ENCODE results near the gene ACAP1.
A peak's percentile ranks its signal among the peaks of the same experiment; 100 is the strongest.

Gene ACAP1

GRCh38 chr17:7295230-7296180 is 40.8 kb upstream of the ACAP1 start:
- peak overlapping the region; percentile 38 for H3K4me3 ChIP-seq (ENCODE audit: low read depth, low read length, poor library complexity, severe bottlenecking)
- H2AFZ ChIP-seq (ENCODE audit: low read length) = no peak overlapping the region
- H4K20me1 ChIP-seq (ENCODE audit: insufficient read depth, low read length) = no peaks in the 10 kb centered on the region
- H3K9me2 ChIP-seq (ENCODE audit: low read depth, low read length) = no peaks in the 10 kb centered on the region
- no peaks in the 10 kb centered on the region for H3K9me3 ChIP-seq (ENCODE audit: low read length)
- no peaks in the 10 kb centered on the region for H3K36me3 ChIP-seq (ENCODE audit: insufficient read depth, low read length)
- H3K9ac ChIP-seq (ENCODE audit: low read length) = no peak overlapping the region
- H3K27me3 ChIP-seq (ENCODE audit: insufficient read depth, low read length) = no peaks in the 10 kb centered on the region
- H3K79me2 ChIP-seq (ENCODE audit: insufficient read depth, low read length) = no peaks in the 10 kb centered on the region
- H3K27ac ChIP-seq (ENCODE audit: low read depth, low read length, poor library complexity, severe bottlenecking) = no peak overlapping the region
- H3K4me1 ChIP-seq (ENCODE audit: insufficient read depth, low read length, severe bottlenecking) = peaks cover 19% of the 10 kb centered on the region
- peak overlapping the region; percentile 63 for H3K4me2 ChIP-seq (ENCODE audit: low read length)
- no peaks in the 10 kb centered on the region for H3F3A ChIP-seq (ENCODE audit: insufficient read depth, low read length)
- TF ChIP-seq CTCF (IDR thresholded peaks at IDR 0.05; ENCODE audit: low read length) = no peak
- TF ChIP-seq EZH2 (IDR thresholded peaks at IDR 0.05; ENCODE audit: borderline replicate concordance, low read length) = no peak

GRCh38 chr17:7296189-7296861 is 40.0 kb upstream of the ACAP1 start:
- Histone ChIP-seq H4K20me1 (ENCODE audit: insufficient read depth, low read length) (no peaks in the 10 kb centered on the region), H3K9ac (ENCODE audit: low read length) (no peak overlapping the region), H3K27me3 (ENCODE audit: insufficient read depth, low read length) (no peaks in the 10 kb centered on the region), H3K36me3 (ENCODE audit: insufficient read depth, low read length) (no peaks in the 10 kb centered on the region), H3K4me1 (ENCODE audit: insufficient read depth, low read length, severe bottlenecking) (peaks cover 19% of the 10 kb centered on the region), H2AFZ (ENCODE audit: low read length) (no peak overlapping the region), H3K79me2 (ENCODE audit: insufficient read depth, low read length) (no peaks in the 10 kb centered on the region), H3K4me3 (ENCODE audit: low read depth, low read length, poor library complexity, severe bottlenecking) (no peak overlapping the region), H3K4me2 (ENCODE audit: low read length) (peak overlapping the region; percentile 42; the same call in 1 of the 2 replicates), H3F3A (ENCODE audit: insufficient read depth, low read length) (no peaks in the 10 kb centered on the region), H3K27ac (ENCODE audit: low read depth, low read length, poor library complexity, severe bottlenecking) (no peak overlapping the region), H3K9me2 (ENCODE audit: low read depth, low read length) (no peaks in the 10 kb centered on the region), H3K9me3 (ENCODE audit: low read length) (no peaks in the 10 kb centered on the region)
- TF ChIP-seq EZH2 (IDR thresholded peaks at IDR 0.05; ENCODE audit: borderline replicate concordance, low read length) (no peak), CTCF (IDR thresholded peaks at IDR 0.05; ENCODE audit: low read length) (peak; percentile 95)

GRCh38 chr17:7304179-7304578 is 32.1 kb upstream of the ACAP1 start:
- Histone ChIP-seq H3K4me3 (ENCODE audit: low read depth, low read length, poor library complexity, severe bottlenecking) (no peak overlapping the region), H3F3A (ENCODE audit: insufficient read depth, low read length) (no peaks in the 10 kb centered on the region), H3K27ac (ENCODE audit: low read depth, low read length, poor library complexity, severe bottlenecking) (no peak overlapping the region), H3K27me3 (ENCODE audit: insufficient read depth, low read length) (no peaks in the 10 kb centered on the region), H2AFZ (ENCODE audit: low read length) (no peak overlapping the region), H3K79me2 (ENCODE audit: insufficient read depth, low read length) (peaks cover 12% of the 10 kb centered on the region), H3K9me2 (ENCODE audit: low read depth, low read length) (no peaks in the 10 kb centered on the region), H3K9ac (ENCODE audit: low read length) (no peak overlapping the region), H3K4me2 (ENCODE audit: low read length) (no peak overlapping the region), H3K4me1 (ENCODE audit: insufficient read depth, low read length, severe bottlenecking) (peaks cover 11% of the 10 kb centered on the region), H3K36me3 (ENCODE audit: insufficient read depth, low read length) (peaks cover 15% of the 10 kb centered on the region), H4K20me1 (ENCODE audit: insufficient read depth, low read length) (no peaks in the 10 kb centered on the region), H3K9me3 (ENCODE audit: low read length) (no peaks in the 10 kb centered on the region)
- no peak for TF ChIP-seq EZH2 (IDR thresholded peaks at IDR 0.05; ENCODE audit: borderline replicate concordance, low read length)
- TF ChIP-seq CTCF (IDR thresholded peaks at IDR 0.05; ENCODE audit: low read length) = no peak
